ENCODE measurements around the gene SORBS2. TPM values are rescaled to one million over a fixed set of nuclear protein-coding genes. Genes with fewer than 3 reads are reported as not detected.
"Not testable (repeated sequence)": the region's sequence is repeated elsewhere in the genome, so short reads cannot be mapped to it uniquely, and the experiment has no call there.

Gene SORBS2
- total RNA-seq, 2 experiments from 2014 or later: not detected

GRCh38 chr4:185710487-185710995 is 101.5 kb downstream of the SORBS2 start:
- no peak overlapping the region for H3K4me3 Mint-ChIP-seq
- CTCF ChIA-PET: no interaction called here
- no peak overlapping the region for H3K27ac Mint-ChIP-seq
- H3K9me3 Mint-ChIP-seq (ENCODE audit: low read depth): no peaks in the 10 kb centered on the region
- DNase-seq (no peak), ATAC-seq (no peak)
- H3K27me3 Mint-ChIP-seq: no peaks in the 10 kb centered on the region
- H3K4me1 Mint-ChIP-seq: no peaks in the 10 kb centered on the region
- H3K36me3 Mint-ChIP-seq: no peaks in the 10 kb centered on the region

GRCh38 chr4:185709802-185710486 is 102.0 kb downstream of the SORBS2 start:
- Mint-ChIP-seq H3K4me1 (no peaks in the 10 kb centered on the region), H3K36me3 (no peaks in the 10 kb centered on the region), H3K4me3 (no peak overlapping the region), H3K9me3 (ENCODE audit: low read depth) (no peaks in the 10 kb centered on the region), H3K27me3 (no peaks in the 10 kb centered on the region), H3K27ac (no peak overlapping the region)
- DNase-seq: no peak
- CTCF ChIA-PET: no interaction called here
- no peak for ATAC-seq

- Mint-ChIP-seq H3K36me3 (no peaks in the 10 kb centered on the region), H3K27ac (no peak overlapping the region), H3K4me1 (no peaks in the 10 kb centered on the region), H3K9me3 (ENCODE audit: low read depth) (no peaks in the 10 kb centered on the region), H3K4me3 (no peak overlapping the region), H3K27me3 (no peaks in the 10 kb centered on the region)
- ATAC-seq: no peak
- CTCF ChIA-PET: no interaction called here
- no peak for DNase-seq
These were observed 103.6 kb downstream of the SORBS2 start for GRCh38 chr4:185708348-185708747.

- H3K27me3 Mint-ChIP-seq; ATAC-seq; H3K27ac Mint-ChIP-seq; H3K9me3 Mint-ChIP-seq (ENCODE audit: low read depth); H3K4me3 Mint-ChIP-seq; H3K36me3 Mint-ChIP-seq; CTCF ChIA-PET; H3K4me1 Mint-ChIP-seq; DNase-seq: not testable (repeated sequence)
These were observed 104.4 kb downstream of the SORBS2 start for GRCh38 chr4:185707622-185708021.

- Mint-ChIP-seq H3K27ac (no peak overlapping the region), H3K27me3 (no peaks in the 10 kb centered on the region), H3K4me3 (no peak overlapping the region), H3K4me1 (no peaks in the 10 kb centered on the region), H3K9me3 (ENCODE audit: low read depth) (no peaks in the 10 kb centered on the region), H3K36me3 (no peaks in the 10 kb centered on the region)
- ATAC-seq (no peak), DNase-seq (no peak)
- CTCF ChIA-PET: no interaction called here
These were observed 109.8 kb downstream of the SORBS2 start for GRCh38 chr4:185702147-185702663.

GRCh38 chr4:185700630-185701029 is 111.4 kb downstream of the SORBS2 start:
- H3K27me3 Mint-ChIP-seq: no peaks in the 10 kb centered on the region
- no peak overlapping the region for H3K27ac Mint-ChIP-seq
- H3K4me1 Mint-ChIP-seq: no peaks in the 10 kb centered on the region
- CTCF ChIA-PET: no interaction called here
- H3K4me3 Mint-ChIP-seq: no peak overlapping the region
- no peaks in the 10 kb centered on the region for H3K36me3 Mint-ChIP-seq
- ATAC-seq (no peak), DNase-seq (no peak)
- H3K9me3 Mint-ChIP-seq (ENCODE audit: low read depth): no peaks in the 10 kb centered on the region

GRCh38 chr4:185700048-185700447 is 111.9 kb downstream of the SORBS2 start:
- Mint-ChIP-seq H3K27me3 (no peaks in the 10 kb centered on the region), H3K4me3 (no peak overlapping the region), H3K36me3 (no peaks in the 10 kb centered on the region), H3K27ac (no peak overlapping the region), H3K4me1 (no peaks in the 10 kb centered on the region), H3K9me3 (ENCODE audit: low read depth) (no peaks in the 10 kb centered on the region)
- ATAC-seq (no peak), DNase-seq (no peak)
- CTCF ChIA-PET: no interaction called here

GRCh38 chr4:185697488-185697887 is 114.5 kb downstream of the SORBS2 start:
- peaks cover 6% of the 10 kb centered on the region for H3K27me3 Mint-ChIP-seq
- no peaks in the 10 kb centered on the region for H3K36me3 Mint-ChIP-seq
- CTCF ChIA-PET: no interaction called here
- H3K4me1 Mint-ChIP-seq: no peaks in the 10 kb centered on the region
- no peak overlapping the region for H3K4me3 Mint-ChIP-seq
- H3K27ac Mint-ChIP-seq: no peak overlapping the region
- ATAC-seq: no peak
- DNase-seq: no peak
- H3K9me3 Mint-ChIP-seq (ENCODE audit: low read depth): no peaks in the 10 kb centered on the region

- no peak overlapping the region for H3K4me3 Mint-ChIP-seq
- DNase-seq: no peak
- H3K4me1 Mint-ChIP-seq: no peaks in the 10 kb centered on the region
- CTCF ChIA-PET: no interaction called here
- peaks cover 6% of the 10 kb centered on the region for H3K27me3 Mint-ChIP-seq
- no peaks in the 10 kb centered on the region for H3K9me3 Mint-ChIP-seq (ENCODE audit: low read depth)
- no peak overlapping the region for H3K27ac Mint-ChIP-seq
- no peak for ATAC-seq
- H3K36me3 Mint-ChIP-seq: no peaks in the 10 kb centered on the region
These were observed 116.3 kb downstream of the SORBS2 start for GRCh38 chr4:185695743-185696142.

GRCh38 chr4:185693548-185694215 is 118.3 kb downstream of the SORBS2 start:
- CTCF ChIA-PET: no interaction called here

GRCh38 chr4:185689407-185689806 is 122.6 kb downstream of the SORBS2 start:
- H3K9me3 Mint-ChIP-seq (ENCODE audit: low read depth): no peaks in the 10 kb centered on the region
- ATAC-seq (no peak), DNase-seq (no peak)
- no peaks in the 10 kb centered on the region for H3K36me3 Mint-ChIP-seq
- no peak overlapping the region for H3K27ac Mint-ChIP-seq
- H3K4me3 Mint-ChIP-seq: no peak overlapping the region
- H3K4me1 Mint-ChIP-seq: no peaks in the 10 kb centered on the region
- CTCF ChIA-PET: no interaction called here
- H3K27me3 Mint-ChIP-seq: peaks cover 14% of the 10 kb centered on the region

More at GRCh38 chr4:185693548-185694215, 118.3 kb downstream of the SORBS2 start:
- ATAC-seq (no peak), DNase-seq (no peak)
- Mint-ChIP-seq H3K4me1 (no peaks in the 10 kb centered on the region), H3K27me3 (peaks cover 6% of the 10 kb centered on the region), H3K27ac (no peak overlapping the region), H3K36me3 (no peaks in the 10 kb centered on the region), H3K9me3 (ENCODE audit: low read depth) (no peaks in the 10 kb centered on the region), H3K4me3 (no peak overlapping the region)

GRCh38 chr4:185685804-185686203 is 126.2 kb downstream of the SORBS2 start:
- H3K4me1 Mint-ChIP-seq: no peaks in the 10 kb centered on the region
- CTCF ChIA-PET: no interaction called here

GRCh38 chr4:185683896-185684295 is 128.1 kb downstream of the SORBS2 start:
- Mint-ChIP-seq H3K4me3 (no peak overlapping the region), H3K9me3 (ENCODE audit: low read depth) (no peaks in the 10 kb centered on the region), H3K27me3 (peaks cover 9% of the 10 kb centered on the region), H3K4me1 (no peaks in the 10 kb centered on the region), H3K36me3 (no peaks in the 10 kb centered on the region), H3K27ac (no peak overlapping the region)
- CTCF ChIA-PET: no interaction called here
- ATAC-seq (no peak), DNase-seq (no peak)

More at GRCh38 chr4:185685804-185686203, 126.2 kb downstream of the SORBS2 start:
- peaks cover 9% of the 10 kb centered on the region for H3K27me3 Mint-ChIP-seq
- DNase-seq (no peak), ATAC-seq (no peak)
- H3K4me3 Mint-ChIP-seq: no peak overlapping the region
- H3K9me3 Mint-ChIP-seq (ENCODE audit: low read depth): no peaks in the 10 kb centered on the region
- no peaks in the 10 kb centered on the region for H3K36me3 Mint-ChIP-seq
- H3K27ac Mint-ChIP-seq: no peak overlapping the region

- no peak overlapping the region for H3K4me3 Mint-ChIP-seq
- DNase-seq (no peak), ATAC-seq (no peak)
- no peak overlapping the region for H3K27ac Mint-ChIP-seq
- H3K27me3 Mint-ChIP-seq: peaks cover 9% of the 10 kb centered on the region
- H3K9me3 Mint-ChIP-seq (ENCODE audit: low read depth): no peaks in the 10 kb centered on the region
- H3K36me3 Mint-ChIP-seq: no peaks in the 10 kb centered on the region
- CTCF ChIA-PET: no interaction called here
- no peaks in the 10 kb centered on the region for H3K4me1 Mint-ChIP-seq
These were observed 128.8 kb downstream of the SORBS2 start for GRCh38 chr4:185683222-185683621.

Measured in activated CD8-positive, alpha-beta memory T cell treated with anti-CD3 and anti-CD28 coated beads, Interleukin-2, amount 10 ng/mL, durations not matched to agents 7 days and 5 days (primary cell).